HG03045 (cell line): ENCODE data around the gene RSPH1.

Experiments used
- ATAC-seq: cut with Tn5 transposase; IDR thresholded peaks from one replicate; pipeline ENCODE4 v1.9.1; 2021; ENCODE audit warnings: mild to moderate bottlenecking, moderate library complexity; ENCODE audit not compliant: unreplicated experiment

The RSPH1 gene

DNA sequence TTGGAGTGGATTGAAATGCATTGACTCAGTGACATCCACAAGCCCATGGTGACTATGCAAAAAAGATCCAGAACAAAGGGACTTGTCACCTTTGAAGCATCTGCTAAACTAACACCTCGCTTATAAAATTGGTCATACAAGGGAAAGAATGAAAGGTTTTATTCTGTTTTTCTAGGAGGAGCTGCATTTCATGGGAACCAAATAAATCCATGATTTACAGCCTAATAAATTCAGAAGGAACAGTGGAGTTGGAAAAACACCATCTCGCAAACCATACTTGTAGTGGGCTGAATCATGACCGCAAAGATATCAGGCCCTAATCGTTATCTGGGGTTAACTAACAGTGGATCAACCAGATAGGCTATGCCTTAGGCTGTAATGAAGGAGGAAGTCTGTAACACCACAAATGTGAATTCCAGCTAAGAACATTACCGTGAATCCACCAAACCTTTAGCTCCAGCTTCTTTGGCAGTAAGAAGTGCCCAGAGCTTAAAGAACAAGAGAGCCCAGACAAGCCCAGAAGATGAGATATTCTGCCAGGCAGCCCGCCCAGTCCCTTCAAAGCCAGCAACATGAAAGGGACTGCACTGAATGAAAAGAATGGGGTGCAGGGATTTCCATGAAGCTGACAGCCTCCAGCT, 27.4 kb downstream of the RSPH1 start:
- no peak for ATAC-seq

DNA sequence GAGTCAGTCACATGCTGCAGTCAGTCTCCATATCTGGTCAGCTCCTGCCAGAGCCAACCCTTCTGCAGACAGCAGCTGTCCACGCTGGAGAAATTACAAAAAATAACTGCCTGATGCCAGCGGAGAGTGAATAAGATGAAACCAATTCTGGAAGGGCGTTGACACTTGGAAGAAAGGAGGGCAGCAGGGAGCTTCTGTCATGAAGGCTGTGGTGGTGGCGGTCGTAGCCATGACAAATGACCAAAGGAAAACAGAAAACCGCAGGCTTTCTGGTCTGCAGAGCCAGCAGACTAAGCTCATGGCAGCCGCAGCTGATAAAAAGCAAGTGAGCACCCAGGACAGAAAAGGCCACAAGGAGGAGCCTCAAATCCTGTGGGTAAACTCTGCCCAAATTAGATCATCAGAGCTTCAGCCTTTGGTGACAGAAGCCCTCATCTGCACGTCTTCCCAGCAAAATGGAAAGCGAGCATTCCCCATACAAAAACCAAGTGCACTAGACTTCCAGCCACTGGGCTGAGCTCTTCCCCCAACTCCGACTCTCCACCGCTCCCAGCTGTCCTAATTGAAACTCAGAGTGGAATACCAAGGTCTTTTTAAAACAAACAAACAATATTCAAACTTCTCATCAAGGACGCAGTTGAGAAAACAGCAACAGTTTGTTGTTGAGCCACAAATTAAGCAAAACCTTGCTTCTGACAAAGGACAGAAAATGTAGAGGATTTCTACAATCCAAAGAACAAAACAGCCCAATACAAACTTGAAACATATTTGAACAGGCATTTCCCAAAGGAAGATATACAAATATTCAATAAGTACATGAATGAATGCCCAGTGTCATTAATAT, 28.7 kb downstream of the RSPH1 start:
- no peak for ATAC-seq

DNA sequence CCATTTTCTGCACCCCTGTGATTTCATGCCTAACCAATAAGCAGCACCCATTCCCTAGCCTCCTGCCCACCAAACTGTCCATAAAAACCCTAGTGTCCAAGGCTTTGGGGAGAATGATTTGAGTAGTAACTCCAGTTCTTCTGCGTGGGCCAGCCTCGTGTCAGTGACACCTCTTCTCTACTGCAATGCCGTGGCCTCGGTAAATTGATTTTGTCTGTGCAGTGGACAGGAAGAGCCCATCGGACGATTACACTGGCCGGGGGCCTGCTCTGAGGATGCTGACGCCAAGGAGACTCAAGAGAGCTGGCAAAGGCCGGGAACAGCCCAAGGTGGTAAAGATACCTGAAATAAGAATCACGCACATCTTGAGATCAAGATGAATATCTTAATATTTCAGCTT, 29.3 kb downstream of the RSPH1 start:
- ATAC-seq: no peak

DNA sequence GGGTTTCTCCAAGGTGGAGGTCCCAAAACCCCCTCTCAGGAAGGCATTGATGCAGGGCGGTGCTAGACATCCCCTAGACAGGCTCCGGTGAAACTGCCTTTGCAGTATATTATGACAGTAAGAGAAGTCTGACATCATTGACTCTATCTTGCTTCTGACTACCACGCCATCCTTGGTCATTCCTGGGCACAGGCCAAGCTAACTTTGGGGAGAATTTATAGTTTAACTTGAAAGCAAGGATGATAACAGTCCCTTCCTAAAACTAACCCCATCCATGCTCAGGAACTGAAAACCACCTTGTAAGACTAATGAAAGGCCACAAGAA, 30.3 kb downstream of the RSPH1 start:
- no peak for ATAC-seq

DNA sequence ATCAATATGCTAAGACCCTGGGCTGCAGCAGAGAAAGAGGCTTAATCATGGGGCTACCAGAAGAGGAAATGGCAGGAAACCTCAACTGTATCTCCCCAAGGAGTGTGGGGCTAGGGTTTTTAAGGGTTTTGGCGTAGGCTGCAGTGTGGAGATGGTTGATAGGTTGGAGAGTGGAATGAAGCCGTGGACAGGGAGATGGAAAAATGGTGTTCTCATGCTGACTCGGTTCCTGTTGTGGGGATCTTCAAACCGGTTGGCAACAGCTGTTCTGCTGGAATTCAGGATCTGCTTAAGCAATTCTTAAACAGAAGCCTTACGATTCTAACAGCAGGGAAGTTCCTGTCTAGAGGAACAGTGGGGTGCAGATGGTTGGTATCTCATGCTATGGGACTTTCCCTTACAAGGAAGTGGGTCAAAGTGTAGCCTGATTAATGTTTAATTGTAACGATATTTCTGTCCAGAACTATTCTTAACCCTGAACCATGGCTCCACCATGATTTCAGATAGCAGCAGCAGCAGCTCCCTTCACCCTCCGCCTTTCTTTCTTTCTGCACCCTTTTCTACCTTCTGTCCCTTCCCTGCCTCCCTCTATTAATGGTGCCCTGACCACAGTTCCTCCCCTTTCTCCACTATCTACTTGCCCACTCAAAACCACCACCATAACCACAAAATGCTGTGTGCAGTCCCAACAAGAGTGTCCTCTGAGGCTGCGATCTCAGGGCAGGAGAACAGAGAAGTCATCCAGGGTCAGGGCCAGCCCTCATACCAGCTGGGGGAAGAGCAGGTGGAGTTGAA, 30.8 kb downstream of the RSPH1 start:
- no peak for ATAC-seq

DNA sequence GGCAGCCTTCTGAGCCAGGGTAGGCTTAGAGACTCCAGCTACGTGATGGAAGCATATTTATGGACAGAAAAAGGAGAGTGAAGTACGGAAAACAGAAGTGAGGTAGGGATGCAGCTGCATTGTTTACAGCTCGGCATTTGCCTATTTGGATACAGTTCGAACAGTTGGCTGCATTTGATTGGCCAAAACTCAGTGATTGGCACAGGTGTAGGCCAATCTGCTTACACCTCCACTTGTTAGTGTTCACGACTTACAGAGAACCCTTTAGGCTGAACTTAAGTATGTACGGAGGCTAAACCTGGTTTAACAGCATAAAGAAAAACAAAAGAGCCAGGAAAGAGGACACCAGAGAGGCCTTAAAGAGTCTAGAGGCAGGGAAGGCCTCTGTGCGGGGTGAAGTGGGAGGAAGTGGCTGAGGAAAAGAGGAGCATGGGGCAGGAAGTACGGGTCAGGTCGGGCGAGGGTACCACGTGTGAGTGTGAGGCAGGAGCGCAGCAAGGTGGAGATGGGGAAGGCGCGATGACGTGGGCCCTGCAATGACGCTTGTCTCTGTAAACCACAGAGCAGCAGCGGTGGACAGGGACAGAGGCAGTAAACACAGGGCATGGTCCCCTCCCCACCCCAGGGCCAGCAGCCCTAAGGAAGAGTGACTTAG, 32.0 kb downstream of the RSPH1 start:
- no peak for ATAC-seq

DNA sequence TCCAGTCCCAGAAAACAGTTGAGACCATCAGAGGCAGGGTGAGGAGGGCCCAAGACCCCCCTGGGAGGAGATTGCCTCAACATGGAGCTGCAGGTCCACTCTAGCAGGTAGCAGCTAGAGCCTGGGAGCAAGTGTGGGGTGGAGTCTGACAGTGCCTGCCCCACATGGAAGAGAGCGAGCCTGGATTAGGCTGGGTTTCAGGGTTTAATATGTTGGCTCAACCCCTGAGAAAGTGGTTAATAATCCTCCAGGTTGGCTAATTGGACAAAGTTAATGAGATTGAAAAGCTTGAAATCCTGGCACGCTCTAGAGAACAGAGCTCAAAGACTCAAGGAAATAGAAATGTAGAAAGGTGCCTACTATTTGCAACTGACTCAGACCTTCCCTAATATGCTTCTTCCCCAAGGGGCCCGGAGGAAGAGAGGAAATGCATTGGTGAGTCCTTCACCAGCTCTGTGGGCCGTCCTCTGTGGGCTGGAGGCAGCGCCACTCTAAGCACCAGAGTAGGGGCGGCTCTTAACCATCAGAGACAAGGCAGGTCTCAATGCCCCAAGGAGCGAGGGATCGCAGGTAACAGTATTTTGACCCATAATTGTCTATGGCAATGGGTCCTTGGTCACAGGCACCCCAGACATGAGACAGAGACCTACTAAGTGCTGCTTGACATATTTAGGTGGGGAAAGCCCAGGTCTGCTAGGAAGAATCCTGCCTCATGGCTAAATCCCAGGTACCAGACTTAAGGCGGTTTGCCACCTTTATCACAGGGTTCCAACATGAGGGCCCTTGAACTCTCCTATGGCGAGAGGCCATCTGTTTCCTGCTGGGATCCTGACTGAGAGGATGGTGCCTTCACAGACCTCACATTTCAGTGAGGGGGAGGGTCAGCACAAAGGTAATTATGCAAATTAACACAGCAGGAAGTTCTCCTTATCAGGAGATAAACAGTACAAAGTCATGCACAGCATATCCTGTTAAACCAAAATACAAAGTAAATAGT, 33.8 kb downstream of the RSPH1 start:
- ATAC-seq: no peak

DNA sequence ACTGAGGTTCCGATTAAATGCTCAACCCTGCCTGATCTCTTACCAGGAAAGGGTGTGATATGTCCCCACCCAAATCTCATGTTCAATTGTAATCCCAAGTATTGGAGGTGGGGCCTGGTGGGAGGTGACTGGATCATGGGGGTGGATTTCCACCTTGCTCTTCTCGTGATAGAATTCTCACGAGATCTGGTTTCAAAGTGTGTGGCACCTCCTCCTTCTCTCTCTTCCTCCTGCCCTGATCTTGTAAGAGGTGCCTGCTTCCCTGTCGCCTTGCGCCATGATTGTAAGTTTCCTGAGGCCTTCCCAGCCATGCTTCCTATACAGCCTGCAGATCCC, 34.9 kb downstream of the RSPH1 start:
- ATAC-seq: no peak

DNA sequence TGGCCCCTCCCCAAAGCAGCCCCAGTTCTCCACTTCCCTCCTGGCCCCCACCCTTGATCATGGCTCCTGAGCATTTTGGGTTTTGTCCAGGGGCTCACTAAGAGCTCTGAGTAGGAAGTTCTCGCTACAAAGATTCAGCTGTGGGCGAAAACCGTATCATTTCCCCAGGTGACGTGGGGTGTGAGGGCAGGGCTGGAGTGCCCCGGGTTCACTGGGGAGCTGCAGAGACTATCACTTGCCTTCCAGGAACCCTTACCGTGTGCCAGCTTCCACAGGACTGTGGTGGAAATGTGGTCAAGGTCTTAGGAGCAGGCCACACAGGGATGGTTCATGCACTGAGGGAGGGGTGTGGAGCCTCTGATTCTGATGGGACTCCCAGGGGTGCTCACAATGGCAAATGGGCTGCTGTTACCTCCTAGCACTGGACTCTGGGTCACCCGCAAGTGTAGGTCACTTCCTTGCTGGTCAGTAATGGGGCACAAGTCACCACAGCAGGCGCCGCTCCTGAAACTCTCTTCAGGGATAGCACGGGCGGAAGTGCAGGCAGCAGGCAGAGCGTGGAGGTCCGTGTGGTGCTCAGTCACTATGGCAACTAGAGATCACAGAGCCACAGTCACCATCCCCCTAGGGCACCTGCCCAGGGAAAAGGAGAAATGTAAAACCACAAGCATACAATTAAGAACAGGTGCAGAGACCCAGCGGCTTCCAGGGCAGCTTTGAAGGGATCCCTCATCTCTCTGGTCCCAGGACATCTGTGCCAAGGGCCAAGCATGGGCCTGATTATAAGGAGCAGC, 35.4 kb downstream of the RSPH1 start:
- ATAC-seq: peak; percentile 57

DNA sequence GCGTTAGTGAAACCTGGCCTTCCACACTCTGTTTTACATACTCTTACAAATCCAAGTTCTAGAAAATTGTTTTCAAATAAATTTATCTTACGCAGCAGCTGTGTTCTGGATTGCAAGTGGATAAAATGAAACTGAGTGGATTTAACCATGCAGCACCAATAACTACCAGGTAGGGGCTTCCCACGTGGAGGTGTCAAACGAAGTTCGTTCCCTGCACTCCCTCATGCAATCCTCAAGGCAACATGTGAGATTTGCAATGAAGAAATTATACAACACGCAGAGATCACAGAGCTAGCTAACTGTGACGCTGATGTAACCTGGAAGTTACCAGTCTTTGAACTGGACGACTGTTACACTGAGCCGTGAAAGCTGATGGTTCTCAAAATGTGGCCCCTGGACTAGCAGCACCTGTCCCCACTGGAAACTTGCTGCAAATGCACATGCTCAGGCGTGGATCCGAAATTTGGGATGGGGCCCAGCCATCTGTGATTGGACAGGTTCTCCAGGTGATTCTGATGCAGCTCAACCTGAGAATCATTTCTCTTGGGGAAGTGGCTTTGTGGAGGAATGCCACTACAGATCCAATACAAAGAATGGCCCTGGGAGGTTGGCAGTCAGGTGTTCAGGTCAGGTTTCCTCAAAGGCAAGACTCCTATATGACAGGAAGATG, 36.3 kb downstream of the RSPH1 start:
- ATAC-seq: no peak

DNA sequence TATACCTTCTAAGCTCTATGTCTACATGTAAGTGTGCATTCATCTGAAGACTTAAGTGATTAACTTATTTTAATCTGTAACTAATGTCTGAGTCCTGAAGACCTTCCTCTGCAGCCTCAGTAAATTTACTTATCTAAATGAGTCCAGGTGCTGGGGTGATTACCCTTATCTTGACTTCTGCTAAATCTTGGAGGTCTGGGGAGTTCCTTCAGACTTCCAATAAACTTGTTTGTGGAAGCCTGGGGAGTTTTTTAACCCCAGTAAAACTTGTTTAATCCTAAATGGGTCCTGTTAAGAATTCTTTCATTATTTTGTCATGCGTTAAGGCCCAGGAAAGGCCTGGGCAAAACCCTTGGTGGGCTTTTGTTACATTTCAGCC, 37.0 kb downstream of the RSPH1 start:
- no peak for ATAC-seq

DNA sequence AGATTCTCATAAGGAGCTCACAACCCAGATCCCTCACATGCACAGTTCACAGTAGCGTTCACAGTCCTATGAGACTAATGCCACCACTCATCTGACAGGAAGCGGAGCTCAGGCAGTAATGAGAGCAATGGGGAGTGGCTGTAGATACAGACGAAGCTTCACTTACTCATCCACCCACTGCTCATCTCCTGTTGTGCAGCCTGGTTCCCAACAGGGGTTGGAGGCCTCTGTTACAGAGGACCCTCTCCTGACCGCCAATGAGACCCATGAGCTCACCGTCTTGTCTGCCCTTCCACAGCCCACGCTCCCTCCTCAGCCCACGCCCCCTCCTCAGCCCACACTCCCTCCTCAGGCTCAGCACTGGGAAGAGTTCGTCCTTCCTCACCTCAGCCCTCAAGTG, 39.6 kb downstream of the RSPH1 start:
- ATAC-seq: no peak

DNA sequence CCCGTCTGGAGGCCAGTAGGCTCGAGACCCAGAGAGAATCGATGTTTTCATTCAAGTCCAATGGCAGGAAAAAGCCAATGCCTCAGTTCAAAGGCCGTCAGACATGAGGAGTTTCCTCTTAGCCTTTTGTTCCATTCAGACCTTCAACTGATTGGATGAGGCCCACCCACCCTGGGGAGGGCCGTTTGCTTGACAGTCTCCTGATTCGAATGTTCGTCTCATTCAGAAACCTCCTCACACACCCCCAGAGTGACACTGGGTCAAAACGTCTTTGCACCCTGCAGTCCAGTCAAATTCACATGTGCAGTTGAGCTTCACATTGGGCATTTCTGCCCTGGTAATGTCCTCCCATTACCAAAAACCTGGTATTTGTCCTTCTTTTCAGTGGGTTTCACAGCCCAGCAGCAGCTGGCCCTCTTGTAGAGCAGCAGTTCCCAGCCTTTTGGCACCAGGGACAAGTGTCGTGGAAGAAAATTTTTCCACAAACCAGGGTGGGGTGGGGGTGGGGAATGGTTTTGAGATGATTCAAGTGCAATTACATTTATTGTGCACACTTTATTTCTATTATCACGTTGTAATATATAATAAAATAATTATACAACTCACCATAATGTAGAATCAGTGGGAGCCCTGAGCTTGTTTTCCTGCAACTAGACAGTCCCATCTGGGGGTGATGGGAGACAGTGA, 40.1 kb downstream of the RSPH1 start:
- no peak for ATAC-seq

DNA sequence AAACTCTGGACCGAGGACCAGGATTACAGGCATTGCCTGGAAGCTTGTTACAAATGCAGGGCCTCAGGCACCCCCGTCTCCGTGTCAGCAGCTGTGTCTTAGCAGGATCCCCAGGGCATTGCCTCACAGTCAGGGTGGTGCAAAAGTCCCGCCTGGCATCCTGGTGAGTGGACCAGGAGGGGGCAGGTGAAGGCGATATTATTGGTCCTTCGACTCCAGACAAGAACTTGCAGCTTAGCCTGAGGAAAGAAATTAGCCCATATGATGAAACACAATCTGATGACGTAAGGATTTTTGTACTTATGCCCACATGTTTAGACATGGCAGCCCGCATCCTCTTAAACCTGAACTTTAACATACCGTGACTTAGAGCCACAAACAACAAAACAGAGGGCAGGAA, 40.8 kb downstream of the RSPH1 start:
- no peak for ATAC-seq

DNA sequence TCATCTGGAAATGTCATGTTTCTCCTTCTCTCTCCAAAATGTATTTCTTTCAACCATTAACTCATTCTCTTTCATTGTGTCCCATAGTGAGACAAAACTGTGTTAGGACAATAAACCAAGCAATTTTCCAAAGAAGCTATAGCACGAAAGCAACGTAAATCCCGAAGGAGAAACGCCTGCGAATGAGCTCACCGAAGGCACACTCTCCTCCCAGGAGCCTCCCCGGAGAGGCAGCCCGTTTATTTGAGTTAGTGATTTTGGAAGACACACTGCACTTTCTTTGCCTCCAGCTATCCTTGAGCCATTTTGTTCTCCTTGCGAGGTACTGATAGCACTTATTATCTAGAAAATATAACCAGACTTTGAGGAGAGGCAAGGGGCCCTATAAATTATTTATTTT, 41.2 kb downstream of the RSPH1 start:
- ATAC-seq: no peak

DNA sequence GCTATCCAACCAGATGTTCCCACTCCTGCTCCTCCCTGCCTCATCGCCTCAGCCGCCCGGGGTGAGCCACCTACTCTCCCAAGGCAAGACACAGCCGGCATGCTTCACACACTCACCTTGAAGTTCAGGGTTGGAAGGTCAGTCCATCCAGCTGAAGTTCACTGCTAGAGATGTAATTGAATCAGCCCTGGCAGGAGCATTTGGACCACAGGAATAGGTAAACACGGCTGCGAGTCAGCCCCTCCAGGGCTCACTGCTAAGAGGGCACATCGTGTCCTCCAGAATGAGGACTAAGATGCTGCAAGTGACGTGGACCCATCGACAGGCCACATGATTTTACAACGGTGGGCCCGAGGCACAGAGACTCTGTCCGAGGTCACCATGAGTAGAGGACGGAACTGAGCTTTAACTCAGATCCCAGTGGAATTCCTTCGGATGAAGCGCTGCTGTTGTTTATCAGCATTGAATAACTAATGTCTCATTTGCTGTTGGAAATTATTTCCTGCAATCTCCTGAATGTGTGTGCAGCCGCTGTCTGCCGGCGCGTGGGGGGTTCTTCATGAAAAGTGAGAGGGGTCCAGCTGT, 41.9 kb downstream of the RSPH1 start:
- ATAC-seq: no peak

DNA sequence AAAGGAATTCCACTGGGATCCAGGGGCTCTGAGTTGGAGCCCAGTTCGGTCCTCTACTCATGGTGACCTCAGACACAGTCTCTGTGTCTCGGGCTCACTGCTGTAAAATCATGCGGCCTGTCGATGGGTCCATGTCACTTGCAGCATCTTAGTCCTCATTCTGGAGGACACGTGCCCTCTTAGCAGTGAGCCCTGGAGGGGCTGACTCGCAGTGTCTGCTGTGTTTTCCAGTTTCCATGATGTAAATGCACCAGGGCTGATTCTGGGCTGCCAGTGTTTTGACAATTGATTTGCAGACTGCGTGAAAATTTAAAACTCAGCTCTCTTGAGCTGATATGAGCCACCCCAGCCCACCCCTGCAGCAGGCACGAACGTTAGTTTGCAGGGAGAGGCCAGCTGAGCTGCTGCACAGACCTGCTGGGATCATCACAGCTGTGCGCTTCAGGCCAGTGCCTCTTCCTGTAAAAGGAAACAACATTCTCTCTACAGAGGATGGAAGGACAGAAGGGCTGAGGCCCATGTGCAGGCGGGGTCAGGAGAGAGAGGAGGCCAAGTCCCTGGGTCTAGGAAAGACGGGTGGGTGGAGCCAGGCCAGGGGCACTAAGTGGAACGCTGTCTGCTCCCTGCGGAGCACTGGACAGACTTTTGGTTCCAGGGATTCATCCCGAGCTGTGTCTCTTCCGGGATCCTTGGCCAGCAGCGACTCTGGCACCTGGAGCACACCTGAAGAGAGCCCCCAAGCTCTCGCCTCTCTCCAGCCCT, 42.6 kb downstream of the RSPH1 start:
- no peak for ATAC-seq
